ENCODE results near the gene PRM3.

The PRM3 gene

DNA sequence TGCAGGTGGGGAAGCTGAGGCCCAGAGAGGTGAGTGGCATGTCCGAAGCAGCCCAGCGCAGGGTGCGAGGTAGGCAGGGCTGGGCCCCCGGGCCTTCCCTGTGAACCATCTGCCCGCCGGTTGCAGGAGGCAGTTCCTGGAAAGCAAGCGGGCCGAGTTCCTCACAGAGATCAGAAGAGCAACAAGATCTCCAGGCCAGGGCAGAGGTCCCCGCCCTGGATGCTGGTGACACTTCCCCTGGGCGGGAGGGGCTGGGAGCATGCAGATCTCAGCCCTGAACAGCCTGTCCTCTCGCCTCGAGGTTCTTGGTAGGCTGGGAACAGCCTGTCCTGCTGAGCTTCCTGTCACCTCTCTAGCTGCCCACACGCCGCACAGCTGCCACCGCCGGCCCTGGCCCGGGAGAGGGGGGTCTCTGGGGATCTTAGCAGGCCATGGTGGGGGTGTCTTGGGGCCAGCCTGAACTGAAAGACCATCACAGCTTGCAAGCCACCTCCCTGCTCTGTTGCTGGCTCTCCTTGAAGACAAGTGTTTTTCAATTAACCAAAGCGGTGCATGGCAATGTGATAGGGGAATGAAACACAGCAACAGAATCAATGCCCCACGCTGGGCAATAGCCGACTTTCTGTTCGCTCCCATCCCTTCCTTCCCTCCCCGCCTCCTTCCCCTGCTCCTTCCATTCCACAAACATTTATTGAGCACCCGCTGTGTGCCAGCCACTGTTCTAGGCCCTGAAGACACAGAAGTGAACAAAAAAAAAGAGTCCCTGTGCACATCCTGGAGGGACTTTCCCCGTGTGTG, 49.1 kb downstream of the PRM3 start:
- no peak for DNase-seq
